ENCODE results near the gene PDXDC1.
"Not testable (repeated sequence)": the region's sequence is repeated elsewhere in the genome, so short reads cannot be mapped to it uniquely, and the experiment has no call there.

Gene PDXDC1

DNA sequence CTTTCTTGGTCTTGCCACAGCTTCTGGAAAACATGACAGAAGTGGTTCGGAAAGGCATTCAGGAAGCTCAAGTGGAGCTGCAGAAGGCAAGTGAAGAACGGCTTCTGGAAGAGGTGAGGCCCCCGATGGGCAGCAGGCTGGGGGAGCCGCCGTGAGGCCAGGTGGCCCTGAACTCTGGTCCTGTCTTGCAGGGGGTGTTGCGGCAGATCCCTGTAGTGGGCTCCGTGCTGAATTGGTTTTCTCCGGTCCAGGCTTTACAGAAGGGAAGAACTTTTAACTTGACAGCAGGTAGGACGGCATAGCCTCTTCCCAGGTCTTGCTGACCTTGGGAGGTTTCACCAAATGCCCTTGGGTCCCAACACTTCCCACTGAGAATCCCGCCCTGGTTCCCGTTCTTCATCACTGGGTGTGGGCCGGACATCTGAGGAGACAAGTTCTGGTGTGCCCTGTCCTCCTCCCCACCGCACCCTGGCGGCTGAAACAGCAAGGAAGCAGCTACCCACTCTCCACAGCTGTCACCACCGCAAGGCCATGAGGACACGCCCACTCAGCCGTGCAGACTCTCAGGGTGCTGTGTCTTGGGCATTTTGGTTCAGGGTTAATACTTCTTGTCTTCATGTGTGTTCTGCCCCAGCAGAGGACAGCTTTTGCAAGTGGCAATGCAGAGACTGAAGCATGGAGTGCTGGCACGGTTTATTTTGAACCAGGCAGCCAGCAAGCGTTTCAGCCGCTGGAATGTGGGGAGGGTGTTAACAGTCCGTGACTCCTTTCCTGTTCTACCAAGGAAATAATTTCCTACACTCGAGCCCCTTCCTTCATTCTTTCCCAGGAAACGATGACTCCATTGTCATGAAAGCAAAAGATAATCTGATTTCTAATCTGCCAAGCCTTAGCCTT lies 59.7 kb downstream of the PDXDC1 start:
- FAIRE-seq = no peak
- no peak for DNase-seq (ENCODE audit: insufficient read length, low spot score)

DNA sequence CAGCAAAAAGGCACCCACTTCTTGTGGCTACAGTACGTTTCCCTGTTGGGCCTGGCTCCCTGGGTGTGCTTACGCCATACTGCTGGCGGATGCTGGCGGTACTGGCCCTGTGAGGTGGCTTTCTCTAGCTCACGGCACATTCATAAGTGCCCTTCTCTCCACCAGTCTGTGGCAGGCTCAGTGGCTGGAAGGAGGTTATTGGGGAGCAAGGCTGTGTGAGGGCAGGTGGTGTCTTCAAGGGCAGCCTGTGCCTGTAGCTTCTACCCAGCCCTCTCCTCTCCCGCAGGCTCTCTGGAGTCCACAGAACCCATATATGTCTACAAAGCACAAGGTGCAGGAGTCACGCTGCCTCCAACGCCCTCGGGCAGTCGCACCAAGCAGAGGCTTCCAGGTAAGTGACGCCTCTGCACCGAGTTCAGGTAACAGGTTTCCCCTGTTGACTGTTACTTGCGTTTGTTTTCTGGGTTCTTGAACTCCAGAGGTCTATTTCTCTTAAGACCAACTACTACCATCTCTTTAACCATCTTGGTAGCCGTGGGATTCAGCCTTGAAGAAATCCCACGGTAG lies 60.4 kb downstream of the PDXDC1 start:
- DNase-seq (ENCODE audit: insufficient read length, low spot score) = no peak
- no peak for FAIRE-seq

GRCh38 chr16:15037003-15037402 lies 62.2 kb downstream of the PDXDC1 start:
- no peak for DNase-seq (ENCODE audit: insufficient read length, low spot score)
- FAIRE-seq = no peak

- no peak for FAIRE-seq
- DNase-seq (ENCODE audit: insufficient read length, low spot score) = no peak
These were observed 62.9 kb downstream of the PDXDC1 start for GRCh38 chr16:15037745-15038144.

GRCh38 chr16:15038689-15039088 lies 63.9 kb downstream of the PDXDC1 start:
- DNase-seq (ENCODE audit: insufficient read length, low spot score) (no peak), FAIRE-seq (no peak)

DNA sequence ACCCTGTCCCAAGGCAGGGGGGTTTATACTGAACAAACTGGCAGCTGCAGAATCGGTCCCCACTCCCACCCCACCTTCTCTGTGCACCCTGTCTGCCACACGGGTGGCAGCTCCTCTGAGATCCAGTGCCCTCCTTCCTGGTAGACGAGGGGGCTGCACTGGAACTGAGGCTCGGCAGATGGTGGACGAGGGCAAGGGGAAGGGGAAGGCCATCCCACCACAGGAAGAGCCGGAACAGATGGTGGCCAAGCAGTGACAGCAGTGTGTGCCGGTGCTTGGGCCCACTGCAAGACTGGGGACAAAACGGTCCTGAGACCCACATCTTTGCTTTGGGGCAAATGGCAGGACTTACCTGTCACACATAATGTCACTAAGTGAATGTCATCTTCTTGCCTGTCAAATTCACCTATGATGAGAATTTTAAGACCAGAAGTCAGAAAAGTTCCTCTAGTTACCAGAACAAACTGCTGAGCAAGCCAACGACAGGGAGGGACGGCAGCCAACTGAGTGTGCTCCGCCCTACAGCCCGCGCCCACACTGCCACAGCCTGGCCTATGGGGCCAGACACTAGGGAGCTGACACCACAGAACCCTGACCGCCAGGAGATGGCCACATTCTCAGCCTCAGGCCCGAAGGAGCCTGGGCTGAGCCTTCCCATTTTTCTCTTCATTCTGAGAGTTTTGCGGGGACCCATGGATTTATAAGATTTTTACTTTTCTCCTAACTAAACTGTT lies 66.6 kb downstream of the PDXDC1 start:
- FAIRE-seq (no peak), DNase-seq (ENCODE audit: insufficient read length, low spot score) (no peak)

- DNase-seq (ENCODE audit: insufficient read length, low spot score) (no peak), FAIRE-seq (no peak)
These were observed 68.5 kb downstream of the PDXDC1 start for GRCh38 chr16:15043344-15043743.

GRCh38 chr16:15044286-15044685 lies 69.5 kb downstream of the PDXDC1 start:
- DNase-seq (ENCODE audit: insufficient read length, low spot score) = no peak
- FAIRE-seq = no peak

DNA sequence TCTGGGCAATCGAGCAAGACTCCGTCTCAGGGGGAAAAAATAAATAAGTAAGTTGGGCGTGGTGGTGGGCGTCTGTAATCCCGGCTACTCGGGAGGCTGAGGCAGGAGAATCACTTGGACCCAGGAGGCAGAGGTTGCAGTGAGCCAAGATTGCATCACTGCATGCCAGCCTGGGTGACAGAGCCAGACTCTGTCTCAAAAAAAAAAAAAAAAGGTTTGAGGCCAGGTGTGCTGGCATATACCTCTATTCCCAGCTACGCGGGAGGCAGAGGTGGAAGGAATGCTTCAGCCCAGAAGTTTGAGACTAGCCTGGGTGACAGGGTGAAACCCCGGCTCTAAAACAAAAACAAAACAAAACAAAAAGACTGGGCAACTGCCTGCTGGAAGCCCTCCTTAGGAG lies 70.4 kb downstream of the PDXDC1 start:
- not testable (repeated sequence) for FAIRE-seq; DNase-seq (ENCODE audit: insufficient read length, low spot score)

DNA sequence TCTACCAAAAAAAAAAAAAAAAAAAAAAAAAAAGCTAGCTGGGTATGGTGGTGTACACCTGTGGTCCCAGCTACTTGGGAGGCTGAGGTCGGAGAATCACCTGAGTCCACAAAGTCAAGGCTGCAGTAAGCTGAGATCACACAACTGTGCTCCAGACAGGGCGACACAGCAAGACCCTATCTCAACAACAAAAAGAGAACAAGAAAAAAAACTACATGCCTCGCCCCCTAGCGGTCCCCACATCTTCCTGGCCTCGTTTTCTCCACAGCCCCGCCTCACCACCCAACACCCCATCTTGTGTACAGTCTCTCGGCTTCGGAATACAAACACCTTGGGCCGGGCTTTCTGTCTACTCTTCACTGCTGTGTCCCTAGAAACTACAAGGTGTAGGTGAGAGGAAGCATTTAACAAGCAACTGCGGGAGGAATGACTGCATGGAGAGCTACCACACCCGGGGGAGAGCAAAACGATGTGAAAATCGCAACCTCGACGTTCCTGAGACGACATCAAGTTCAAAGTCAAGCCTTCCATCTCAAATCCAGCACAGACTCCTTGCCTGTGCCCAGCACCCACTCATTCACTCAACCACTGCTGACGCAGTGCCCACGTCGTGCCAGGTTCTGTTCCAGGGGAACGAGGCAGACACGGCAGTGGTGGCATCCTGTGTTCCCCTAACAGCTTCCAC lies 72.0 kb downstream of the PDXDC1 start:
- no peak for DNase-seq (ENCODE audit: insufficient read length, low spot score)
- FAIRE-seq = no peak

GRCh38 chr16:15049581-15050180 lies 74.9 kb downstream of the PDXDC1 start:
- no peak for FAIRE-seq
- no peak for DNase-seq (ENCODE audit: insufficient read length, low spot score)

DNA sequence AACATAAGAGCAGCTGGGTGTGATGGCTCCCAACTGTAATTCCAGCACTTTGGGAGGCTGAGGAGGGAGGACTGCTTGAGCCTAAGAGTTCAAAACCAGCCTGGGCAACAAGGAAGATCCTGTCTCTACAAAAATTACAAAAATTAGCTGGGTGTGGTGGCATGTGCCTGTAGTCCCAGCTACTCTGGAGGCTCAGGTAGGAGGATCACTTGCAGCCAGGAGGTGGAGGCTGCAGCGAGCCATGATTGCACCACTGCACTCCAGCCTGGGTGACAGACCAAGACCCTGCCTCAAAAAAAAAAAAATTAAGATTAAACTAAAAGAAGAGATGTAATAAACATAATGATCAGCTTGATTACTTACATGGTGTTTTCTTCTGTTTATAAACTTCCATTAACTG lies 75.6 kb downstream of the PDXDC1 start:
- DNase-seq (ENCODE audit: insufficient read length, low spot score); FAIRE-seq: not testable (repeated sequence)

DNA sequence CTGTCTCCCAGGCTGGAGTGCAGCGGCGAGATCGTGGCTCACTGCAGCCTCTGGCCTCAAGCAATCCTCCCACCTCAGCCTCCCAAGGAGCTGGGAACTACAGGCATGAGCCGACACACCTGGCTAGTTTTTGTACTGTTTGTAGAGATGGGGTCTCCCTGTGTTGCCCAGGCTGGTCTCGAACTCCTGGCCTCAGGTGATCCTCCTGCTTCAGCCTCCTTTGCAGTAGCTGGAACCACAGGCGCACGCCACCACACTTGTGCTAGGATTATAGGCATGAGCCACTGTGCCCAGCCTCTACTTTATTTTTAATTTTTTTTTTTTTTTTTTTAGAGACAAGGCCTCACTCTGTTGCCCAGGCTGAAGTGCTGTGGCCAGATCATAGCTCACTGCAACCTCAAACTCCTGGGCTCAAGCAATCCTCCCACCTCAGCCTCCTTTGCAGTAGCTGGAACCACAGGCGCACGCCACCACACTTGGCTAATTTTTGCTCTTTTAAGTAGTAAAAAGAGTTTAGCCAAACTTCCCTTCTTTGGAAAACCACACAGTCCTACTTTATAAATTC lies 76.6 kb downstream of the PDXDC1 start:
- DNase-seq (ENCODE audit: insufficient read length, low spot score) = no peak
- FAIRE-seq = no peak

- no peak for FAIRE-seq
- DNase-seq (ENCODE audit: insufficient read length, low spot score) = no peak
These were observed 78.1 kb downstream of the PDXDC1 start for GRCh38 chr16:15052747-15053476.

- FAIRE-seq = no peak
- DNase-seq (ENCODE audit: insufficient read length, low spot score) = no peak
These were observed 79.1 kb downstream of the PDXDC1 start for GRCh38 chr16:15053904-15054303.

DNA sequence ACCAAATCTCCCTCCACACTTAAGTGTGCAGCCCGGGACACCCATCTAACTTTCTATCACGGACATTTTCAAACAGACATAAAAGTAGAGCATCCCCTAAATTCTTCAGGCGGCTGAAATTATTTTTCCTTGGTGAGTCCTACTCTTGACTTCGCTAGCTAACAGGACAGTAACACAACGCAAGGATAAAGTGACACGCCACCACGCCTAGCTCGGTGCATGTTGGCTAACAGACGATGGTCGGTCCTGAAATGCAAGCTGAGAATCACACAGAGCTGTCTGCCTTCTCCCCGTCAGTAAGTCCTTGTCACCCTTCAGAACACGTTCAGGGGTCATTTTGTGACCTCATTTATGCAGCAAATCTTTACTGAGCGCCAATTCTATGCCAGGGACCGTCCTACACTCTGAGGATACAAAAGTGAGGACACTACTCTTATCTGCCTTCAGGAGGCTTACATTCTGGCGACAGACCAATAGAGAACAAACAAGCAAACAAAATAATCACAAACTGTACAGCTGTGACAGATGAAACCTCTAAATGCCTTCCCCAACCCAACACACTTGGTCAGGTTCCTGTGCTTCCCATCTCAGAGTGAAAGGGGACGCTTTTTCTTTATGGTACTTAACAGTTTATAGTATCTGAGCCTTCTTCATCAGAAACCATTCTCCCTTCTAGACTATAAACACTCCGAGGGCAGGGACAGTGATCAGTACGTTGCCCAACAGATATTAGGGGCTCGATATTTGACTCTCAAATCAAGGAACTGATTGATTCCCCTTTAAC lies 79.7 kb downstream of the PDXDC1 start:
- DNase-seq (ENCODE audit: insufficient read length, low spot score) (no peak), FAIRE-seq (no peak)

DNA sequence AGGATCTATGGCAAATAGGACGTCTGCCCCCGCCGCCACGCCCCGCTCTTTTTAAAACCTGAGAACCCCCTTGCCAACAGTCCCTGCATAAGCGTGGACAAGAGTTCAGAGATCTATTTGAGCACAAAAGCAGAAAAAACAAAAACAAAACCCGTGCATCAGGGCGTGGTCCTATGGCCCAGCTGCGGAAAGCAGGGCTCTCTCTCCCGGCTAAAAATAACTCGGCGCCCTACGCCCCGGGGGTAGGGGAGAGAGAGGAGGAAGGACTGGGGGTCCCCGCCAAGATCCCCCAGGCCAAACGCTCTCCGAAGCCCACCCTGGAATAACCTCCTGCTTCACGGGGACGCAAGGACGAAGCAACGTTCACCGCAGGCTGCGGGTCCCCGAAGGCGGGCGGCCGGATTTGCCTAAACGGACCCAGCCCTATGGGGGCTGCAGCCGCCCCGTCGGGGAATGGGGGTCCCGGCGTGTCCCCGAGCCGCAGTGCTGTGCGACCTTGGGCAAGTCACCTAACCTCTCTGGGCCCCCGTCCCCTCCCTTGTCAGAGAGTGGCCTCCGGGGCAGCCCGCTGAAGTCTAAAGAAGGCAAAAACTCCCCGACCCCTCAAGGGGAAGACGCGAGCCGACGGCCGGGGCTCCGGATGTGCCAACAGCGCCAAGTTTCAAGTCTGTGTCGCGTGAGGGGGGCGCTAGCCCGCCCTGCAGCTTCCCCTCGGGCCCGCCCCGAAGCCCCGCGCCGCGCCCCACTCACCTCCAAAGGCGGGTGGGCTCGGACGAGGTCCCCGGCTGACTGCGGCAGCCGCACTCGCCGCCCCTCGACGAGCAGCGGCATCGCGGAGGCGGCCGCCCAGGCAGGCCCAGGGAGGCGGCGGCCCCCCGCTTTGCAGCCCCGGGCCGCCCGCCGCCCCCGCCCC lies 80.6 kb downstream of the PDXDC1 start:
- no peak for DNase-seq (ENCODE audit: insufficient read length, low spot score)
- no peak for FAIRE-seq
